HCT116 (cell line): ENCODE results near the gene ZNF516. TPM values are rescaled to one million over a fixed set of nuclear protein-coding genes. Genes with fewer than 3 reads are reported as not detected.

ENCODE experiments used
- ATAC-seq: fragments of 200-7000 bp; cut with Tn5 transposase; 2 replicates; pipeline ENCODE4 v1.9.1; 2020; ENCODE audit warnings: mild to moderate bottlenecking, moderate library complexity
- BruUV-seq: library from RNA; stranded (reverse); fragments of 400-500 nt; replicated peaks from 2 replicates; lab custom pipeline; 2021; lab: Mats Ljungman, UMichigan
- CTCF ChIA-PET: fragments of 300-600 bp; sonication (Branson Sonifier 250); formaldehyde crosslinking; loops from one replicate; lab custom pipeline; 2021; ENCODE audit warnings: antibody characterized with exemption; lab: Charles Lee
- POLR2A ChIA-PET: fragments of 300-600, 350-600 bp; sonication (Branson Sonifier 250); formaldehyde crosslinking; loops from one replicate; lab custom pipeline; 2021; ENCODE audit warnings: antibody characterized with exemption; lab: Charles Lee
- RAD21 ChIA-PET, 2 experiments: fragments of 300-600 bp; sonication (Branson Sonifier 250); formaldehyde crosslinking; loops; one replicate each; lab custom pipeline; 2023; ENCODE audit warnings: low total read pairs in 2 of 2; ENCODE audit not compliant: uncharacterized antibody in 2 of 2, unreplicated experiment in 2 of 2, low non-redundant PET in 1 of 2; lab: Charles Lee
- DNase-seq: peaks from one replicate; pipeline ENCODE4 v3.0.0-alpha.2; 2010; ENCODE audit warnings: low read depth, low spot score
- H2AFZ ChIP-seq: fragments of 200-600 bp; shearing (Covaris generic), sonication (generic); 2 replicates; pipeline ENCODE4 v1.6.1; 2017; ENCODE audit warnings: low read depth, mixed run types, mixed read lengths, antibody characterized with exemption, low read length; ENCODE audit not compliant: poor library complexity, severe bottlenecking
- H3K27ac ChIP-seq: 2 replicates; pipeline ENCODE4 v1.5.1; 2012; ENCODE audit warnings: low read depth, low read length
- H3K27me3 ChIP-seq: fragments of 200-600 bp; sonication (generic); 2 replicates; pipeline ENCODE4 v1.6.1; 2016; ENCODE audit warnings: mixed run types, low read length, mixed read lengths; ENCODE audit not compliant: insufficient read depth
- H3K36me3 ChIP-seq, 2 experiments: fragments of 200-500 bp in 1 of 2; fragments of 200-600 bp in 1 of 2; sonication (Bioruptor generic) in 1 of 2; sonication (generic) in 1 of 2; 2 replicates each; pipeline versions ENCODE4 v1.5.1 to v1.6.1; 2014 to 2016; ENCODE audit warnings: low read length in 2 of 2, inconsistent platforms in 1 of 2, mixed read lengths in 1 of 2, mixed run types in 1 of 2; ENCODE audit not compliant: insufficient read depth in 2 of 2, control insufficient read depth in 1 of 2
- H3K4me1 ChIP-seq, 2 experiments: fragments of 200-600 bp in 1 of 2; sonication (generic) in 1 of 2; 2 replicates each; pipeline versions ENCODE4 v1.5.1 to v1.6.1; 2012 to 2017; ENCODE audit warnings: low read length in 2 of 2, inconsistent platforms in 1 of 2, mild to moderate bottlenecking in 1 of 2, mixed read lengths in 1 of 2, mixed run types in 1 of 2, moderate library complexity in 1 of 2; ENCODE audit not compliant: insufficient read depth in 2 of 2, control insufficient read depth in 1 of 2
- H3K4me2 ChIP-seq: fragments of 200-600 bp; sonication (generic); 2 replicates; pipeline ENCODE4 v1.6.1; 2017; ENCODE audit warnings: mixed run types, low read length, mixed read lengths
- H3K4me3 ChIP-seq, 2 experiments: fragments of 200-600 bp in 1 of 2; sonication (generic) in 1 of 2; replicated peaks in 1 of 2; 2 replicates each; pipeline ENCODE4 v1.5.1; 2011 to 2016; ENCODE audit warnings: low read length in 2 of 2, control low read depth in 1 of 2, low read depth in 1 of 2, mild to moderate bottlenecking in 1 of 2, mixed read lengths in 1 of 2, mixed run types in 1 of 2
- H3K79me2 ChIP-seq: fragments of 200-600 bp; sonication (generic); 2 replicates; pipeline ENCODE4 v1.6.1; 2017; ENCODE audit warnings: mild to moderate bottlenecking, mixed run types, low read length, moderate library complexity, mixed read lengths; ENCODE audit not compliant: insufficient read depth
- H3K9ac ChIP-seq: fragments of 200-600 bp; sonication (generic); 2 replicates; pipeline ENCODE4 v1.6.1; 2016; ENCODE audit warnings: low read length, mixed read lengths
- H3K9me2 ChIP-seq: fragments of 200-600 bp; sonication (generic), shearing (Covaris generic); 2 replicates; pipeline ENCODE4 v1.6.1; 2017; ENCODE audit warnings: mixed run types, mild to moderate bottlenecking, moderate library complexity; ENCODE audit not compliant: insufficient read depth
- H3K9me3 ChIP-seq, 2 experiments: fragments of 200-500 bp in 1 of 2; fragments of 200-600 bp in 1 of 2; sonication (Bioruptor generic) in 1 of 2; sonication (generic) in 1 of 2; 2 replicates each; pipeline ENCODE4 v1.6.1; 2014 to 2017; ENCODE audit warnings: low read length in 2 of 2, mixed read lengths in 2 of 2, inconsistent platforms in 1 of 2, low read depth in 1 of 2, mild to moderate bottlenecking in 1 of 2, mixed run types in 1 of 2, moderate library complexity in 1 of 2; ENCODE audit not compliant: control insufficient read depth in 1 of 2, insufficient read depth in 1 of 2
- H4K20me1 ChIP-seq: fragments of 200-600 bp; sonication (generic), shearing (Covaris generic); 2 replicates; pipeline ENCODE4 v1.6.1; 2017; ENCODE audit warnings: mixed run types, mild to moderate bottlenecking, moderate library complexity; ENCODE audit not compliant: insufficient read depth
- ATF3 ChIP-seq: IDR thresholded peaks from 2 replicates; pipeline ENCODE4 v1.6.1; 2012
- CEBPB ChIP-seq: IDR thresholded peaks from 2 replicates; pipeline ENCODE4 v1.6.1; 2012; ENCODE audit warnings: low read depth
- FOSL1 ChIP-seq: IDR thresholded peaks from 2 replicates; pipeline ENCODE4 v1.6.1; 2012; ENCODE audit warnings: low read depth
- JUND ChIP-seq: IDR thresholded peaks from 2 replicates; pipeline ENCODE4 v1.6.1; 2012
- MAX ChIP-seq: IDR thresholded peaks from 2 replicates; pipeline ENCODE4 v1.6.1; 2012
- RAD21 ChIP-seq: IDR thresholded peaks from 2 replicates; pipeline ENCODE4 v1.6.1; 2012; ENCODE audit warnings: low read depth, mild to moderate bottlenecking
- REST ChIP-seq: IDR thresholded peaks from 2 replicates; pipeline ENCODE4 v1.6.1; 2012; ENCODE audit warnings: low read depth
- TCF7L2 ChIP-seq: IDR thresholded peaks from 2 replicates; pipeline ENCODE4 v1.7.0; 2011; ENCODE audit warnings: borderline replicate concordance, inconsistent platforms; ENCODE audit not compliant: insufficient read depth, insufficient read length; ENCODE audit errors: extremely low read depth
- ZBTB33 ChIP-seq: IDR thresholded peaks from 2 replicates; pipeline ENCODE4 v1.6.1; 2011; ENCODE audit warnings: mild to moderate bottlenecking, low read length, moderate library complexity; ENCODE audit not compliant: insufficient replicate concordance; ENCODE audit errors: extremely low read depth
- ZFX ChIP-seq: fragments of 450-650 bp; IDR thresholded peaks from 2 replicates; pipeline ENCODE4 v1.6.1; 2017
- ZNF274 ChIP-seq: fragments of 200-500 bp; sonication (Bioruptor generic); IDR thresholded peaks from 2 replicates; pipeline ENCODE4 v1.6.1; 2014; ENCODE audit warnings: mild to moderate bottlenecking, low read depth, low read length, inconsistent platforms
- intact Hi-C: fragments of 100-400 bp; cut with micrococcal nuclease; formaldehyde crosslinking; loops from 2 replicates; pipeline ENCODE4 v1.10.0; 2022
- total RNA-seq: library from RNA; stranded (reverse); gene quantifications from one replicate; pipeline ENCODE4 v1.2.1, GENCODE V29; 2021; ENCODE audit not compliant: unreplicated experiment

Gene ZNF516
- total RNA-seq, 1 experiment from 2014 or later, result 32.0 TPM

- intact Hi-C loops, result no loop called here
- no peak for ATAC-seq
- ChIA-PET RAD21 (no interaction called here), CTCF (no interaction called here)
- H3K9me3 ChIP-seq, result no peaks in the 10 kb centered on the region
- no peak overlapping the region for H3K4me2 ChIP-seq
- no peaks in the 10 kb centered on the region for H3K9me2 ChIP-seq
- no peaks in the 10 kb centered on the region for H3K79me2 ChIP-seq
- TF ChIP-seq CEBPB (no peak), REST (no peak), ATF3 (no peak), FOSL1 (no peak), ZFX (no peak), JUND (no peak), ZBTB33 (no peak), TCF7L2 (no peak), ZNF274 (no peak), RAD21 (no peak), MAX (no peak)
- TF ChIP-seq, all 23 proteins: peak for 0
- Histone ChIP-seq H3K4me3 (no peak overlapping the region), H3K27me3 (peaks cover 22% of the 10 kb centered on the region), H3K36me3 (no peaks in the 10 kb centered on the region), H3K9ac (no peak overlapping the region), H3K4me1 (0 out of 4 replicates have a peak, but pooled peaks cover 0 to 4% of the 10 kb centered on the region in 2 experiments), H2AFZ (no peak overlapping the region), H3K27ac (no peak overlapping the region), H4K20me1 (no peaks in the 10 kb centered on the region)
- POLR2A ChIA-PET, result no interaction called here
- no TSS peak for BruUV-seq
- DNase-seq, result no peak
Observed at GRCh38 chr18:76521417-76522121, 26.5 kb upstream of the ZNF516 start.
